ENCODE results near the gene SLC39A1.

DNA sequence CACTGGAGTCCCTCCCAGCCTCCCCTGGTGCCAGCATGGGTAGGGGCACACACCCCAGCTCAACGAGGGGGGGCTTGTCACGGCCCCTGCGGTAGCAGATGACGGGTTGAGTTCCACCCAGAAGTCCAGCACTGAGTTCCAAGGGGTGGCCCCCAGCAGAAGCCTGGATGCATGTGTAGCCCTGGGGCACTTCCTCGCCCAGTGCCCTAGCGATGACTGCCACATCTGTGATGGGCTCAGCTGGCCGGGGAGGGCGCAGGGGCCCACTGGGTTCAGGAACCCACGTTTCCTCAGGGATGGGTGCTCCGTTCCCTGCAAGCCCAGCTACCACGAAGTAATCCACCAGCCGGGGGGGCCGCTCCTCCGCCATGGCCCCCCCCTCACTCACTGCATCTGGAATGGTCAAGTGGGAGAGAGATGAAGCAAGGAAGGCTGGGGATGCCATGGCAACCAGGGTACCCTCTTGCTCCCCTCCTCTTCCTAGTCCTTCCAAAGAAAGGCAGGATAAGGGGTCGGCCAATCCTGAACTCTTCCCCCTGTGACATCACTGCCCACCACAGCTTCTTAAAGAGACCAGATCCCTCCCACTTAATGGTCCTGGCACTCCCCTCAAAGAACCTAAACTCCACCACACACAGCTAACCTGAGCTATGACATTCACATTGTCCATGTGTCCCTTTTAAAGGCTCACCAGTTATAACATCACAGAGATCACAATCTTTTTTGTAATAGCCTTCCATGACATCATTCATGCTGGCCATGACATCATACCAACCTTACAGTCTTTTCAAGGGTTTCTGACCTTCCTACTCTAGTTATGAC lies 19.1 kb downstream of the SLC39A1 start:
- TF ChIP-seq, protein P1, sequence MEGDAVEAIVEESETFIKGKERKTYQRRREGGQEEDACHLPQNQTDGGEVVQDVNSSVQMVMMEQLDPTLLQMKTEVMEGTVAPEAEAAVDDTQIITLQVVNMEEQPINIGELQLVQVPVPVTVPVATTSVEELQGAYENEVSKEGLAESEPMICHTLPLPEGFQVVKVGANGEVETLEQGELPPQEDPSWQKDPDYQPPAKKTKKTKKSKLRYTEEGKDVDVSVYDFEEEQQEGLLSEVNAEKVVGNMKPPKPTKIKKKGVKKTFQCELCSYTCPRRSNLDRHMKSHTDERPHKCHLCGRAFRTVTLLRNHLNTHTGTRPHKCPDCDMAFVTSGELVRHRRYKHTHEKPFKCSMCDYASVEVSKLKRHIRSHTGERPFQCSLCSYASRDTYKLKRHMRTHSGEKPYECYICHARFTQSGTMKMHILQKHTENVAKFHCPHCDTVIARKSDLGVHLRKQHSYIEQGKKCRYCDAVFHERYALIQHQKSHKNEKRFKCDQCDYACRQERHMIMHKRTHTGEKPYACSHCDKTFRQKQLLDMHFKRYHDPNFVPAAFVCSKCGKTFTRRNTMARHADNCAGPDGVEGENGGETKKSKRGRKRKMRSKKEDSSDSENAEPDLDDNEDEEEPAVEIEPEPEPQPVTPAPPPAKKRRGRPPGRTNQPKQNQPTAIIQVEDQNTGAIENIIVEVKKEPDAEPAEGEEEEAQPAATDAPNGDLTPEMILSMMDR (IDR thresholded peaks at IDR 0.05; ENCODE audit: control extremely low read depth in 1 of 3, insufficient read depth in 1 of 3, low read depth in 1 of 3, low read length in 3 of 3): no peak
- TF ChIP-seq ASH2L (IDR thresholded peaks at IDR 0.05; ENCODE audit: low read length) (no peak), JUND (IDR thresholded peaks at IDR 0.05; ENCODE audit: low read length) (no peak), POLR2A (IDR thresholded peaks at IDR 0.05; ENCODE audit: control extremely low read depth in 1 of 2, low read depth in 2 of 2, low read length in 2 of 2) (no peak), FOSL1 (IDR thresholded peaks at IDR 0.05; ENCODE audit: insufficient read depth, low read depth, low read length) (no peak), BRCA1 (IDR thresholded peaks at IDR 0.05; ENCODE audit: low read depth, low read length) (no peak), GABPA (IDR thresholded peaks at IDR 0.05; ENCODE audit: borderline replicate concordance, insufficient read depth, low read length) (no peak), RFX5 (IDR thresholded peaks at IDR 0.05; ENCODE audit: borderline replicate concordance, low read depth, low read length) (no peak), CREB1 (IDR thresholded peaks at IDR 0.05) (peak; percentile 82), EZH2 (IDR thresholded peaks at IDR 0.05; ENCODE audit: low read depth, low read length, severe bottlenecking) (no peak)
